HCT116 (cell line): ENCODE data around the gene IPO11. TPM values are rescaled to one million over a fixed set of nuclear protein-coding genes. Genes with fewer than 3 reads are reported as not detected.

ENCODE experiments used
- ATAC-seq: fragments of 200-7000 bp; cut with Tn5 transposase; 2 replicates; pipeline ENCODE4 v1.9.1; 2020; ENCODE audit warnings: mild to moderate bottlenecking, moderate library complexity
- BruUV-seq: library from RNA; stranded (reverse); fragments of 400-500 nt; replicated peaks from 2 replicates; lab custom pipeline; 2021; lab: Mats Ljungman, UMichigan
- CTCF ChIA-PET: fragments of 300-600 bp; sonication (Branson Sonifier 250); formaldehyde crosslinking; loops from one replicate; lab custom pipeline; 2021; ENCODE audit warnings: antibody characterized with exemption; lab: Charles Lee
- POLR2A ChIA-PET: fragments of 300-600, 350-600 bp; sonication (Branson Sonifier 250); formaldehyde crosslinking; loops from one replicate; lab custom pipeline; 2021; ENCODE audit warnings: antibody characterized with exemption; lab: Charles Lee
- RAD21 ChIA-PET, 2 experiments: fragments of 300-600 bp; sonication (Branson Sonifier 250); formaldehyde crosslinking; loops; one replicate each; lab custom pipeline; 2023; ENCODE audit warnings: low total read pairs in 2 of 2; ENCODE audit not compliant: uncharacterized antibody in 2 of 2, unreplicated experiment in 2 of 2, low non-redundant PET in 1 of 2; lab: Charles Lee
- DNase-seq: peaks from one replicate; pipeline ENCODE4 v3.0.0-alpha.2; 2010; ENCODE audit warnings: low read depth, low spot score
- H2AFZ ChIP-seq: fragments of 200-600 bp; shearing (Covaris generic), sonication (generic); 2 replicates; pipeline ENCODE4 v1.6.1; 2017; ENCODE audit warnings: low read depth, mixed run types, mixed read lengths, antibody characterized with exemption, low read length; ENCODE audit not compliant: poor library complexity, severe bottlenecking
- H3K27ac ChIP-seq: 2 replicates; pipeline ENCODE4 v1.5.1; 2012; ENCODE audit warnings: low read depth, low read length
- H3K27me3 ChIP-seq: fragments of 200-600 bp; sonication (generic); 2 replicates; pipeline ENCODE4 v1.6.1; 2016; ENCODE audit warnings: mixed run types, low read length, mixed read lengths; ENCODE audit not compliant: insufficient read depth
- H3K36me3 ChIP-seq, 2 experiments: fragments of 200-500 bp in 1 of 2; fragments of 200-600 bp in 1 of 2; sonication (Bioruptor generic) in 1 of 2; sonication (generic) in 1 of 2; 2 replicates each; pipeline versions ENCODE4 v1.5.1 to v1.6.1; 2014 to 2016; ENCODE audit warnings: low read length in 2 of 2, inconsistent platforms in 1 of 2, mixed read lengths in 1 of 2, mixed run types in 1 of 2; ENCODE audit not compliant: insufficient read depth in 2 of 2, control insufficient read depth in 1 of 2
- H3K4me1 ChIP-seq, 2 experiments: fragments of 200-600 bp in 1 of 2; sonication (generic) in 1 of 2; 2 replicates each; pipeline versions ENCODE4 v1.5.1 to v1.6.1; 2012 to 2017; ENCODE audit warnings: low read length in 2 of 2, inconsistent platforms in 1 of 2, mild to moderate bottlenecking in 1 of 2, mixed read lengths in 1 of 2, mixed run types in 1 of 2, moderate library complexity in 1 of 2; ENCODE audit not compliant: insufficient read depth in 2 of 2, control insufficient read depth in 1 of 2
- H3K4me2 ChIP-seq: fragments of 200-600 bp; sonication (generic); 2 replicates; pipeline ENCODE4 v1.6.1; 2017; ENCODE audit warnings: mixed run types, low read length, mixed read lengths
- H3K4me3 ChIP-seq, 2 experiments: fragments of 200-600 bp in 1 of 2; sonication (generic) in 1 of 2; replicated peaks in 1 of 2; 2 replicates each; pipeline ENCODE4 v1.5.1; 2011 to 2016; ENCODE audit warnings: low read length in 2 of 2, control low read depth in 1 of 2, low read depth in 1 of 2, mild to moderate bottlenecking in 1 of 2, mixed read lengths in 1 of 2, mixed run types in 1 of 2
- H3K79me2 ChIP-seq: fragments of 200-600 bp; sonication (generic); 2 replicates; pipeline ENCODE4 v1.6.1; 2017; ENCODE audit warnings: mild to moderate bottlenecking, mixed run types, low read length, moderate library complexity, mixed read lengths; ENCODE audit not compliant: insufficient read depth
- H3K9ac ChIP-seq: fragments of 200-600 bp; sonication (generic); 2 replicates; pipeline ENCODE4 v1.6.1; 2016; ENCODE audit warnings: low read length, mixed read lengths
- H3K9me2 ChIP-seq: fragments of 200-600 bp; sonication (generic), shearing (Covaris generic); 2 replicates; pipeline ENCODE4 v1.6.1; 2017; ENCODE audit warnings: mixed run types, mild to moderate bottlenecking, moderate library complexity; ENCODE audit not compliant: insufficient read depth
- H3K9me3 ChIP-seq, 2 experiments: fragments of 200-500 bp in 1 of 2; fragments of 200-600 bp in 1 of 2; sonication (Bioruptor generic) in 1 of 2; sonication (generic) in 1 of 2; 2 replicates each; pipeline ENCODE4 v1.6.1; 2014 to 2017; ENCODE audit warnings: low read length in 2 of 2, mixed read lengths in 2 of 2, inconsistent platforms in 1 of 2, low read depth in 1 of 2, mild to moderate bottlenecking in 1 of 2, mixed run types in 1 of 2, moderate library complexity in 1 of 2; ENCODE audit not compliant: control insufficient read depth in 1 of 2, insufficient read depth in 1 of 2
- H4K20me1 ChIP-seq: fragments of 200-600 bp; sonication (generic), shearing (Covaris generic); 2 replicates; pipeline ENCODE4 v1.6.1; 2017; ENCODE audit warnings: mixed run types, mild to moderate bottlenecking, moderate library complexity; ENCODE audit not compliant: insufficient read depth
- FOSL1 ChIP-seq: IDR thresholded peaks from 2 replicates; pipeline ENCODE4 v1.6.1; 2012; ENCODE audit warnings: low read depth
- POLR2A ChIP-seq: IDR thresholded peaks from 2 replicates; pipeline ENCODE4 v1.7.0; 2011; ENCODE audit warnings: borderline replicate concordance; ENCODE audit not compliant: insufficient read depth, insufficient read length; ENCODE audit errors: extremely low read depth
- SIN3A ChIP-seq: IDR thresholded peaks from 2 replicates; pipeline ENCODE4 v1.6.1; 2012; ENCODE audit warnings: low read depth
- SRF ChIP-seq: IDR thresholded peaks from 2 replicates; pipeline ENCODE4 v1.6.1; 2012; ENCODE audit warnings: low read depth
- ZFX ChIP-seq: fragments of 450-650 bp; IDR thresholded peaks from 2 replicates; pipeline ENCODE4 v1.6.1; 2017
- ZNF274 ChIP-seq: fragments of 200-500 bp; sonication (Bioruptor generic); IDR thresholded peaks from 2 replicates; pipeline ENCODE4 v1.6.1; 2014; ENCODE audit warnings: mild to moderate bottlenecking, low read depth, low read length, inconsistent platforms
- intact Hi-C: fragments of 100-400 bp; cut with micrococcal nuclease; formaldehyde crosslinking; loops from 2 replicates; pipeline ENCODE4 v1.10.0; 2022
- total RNA-seq: library from RNA; stranded (reverse); gene quantifications from one replicate; pipeline ENCODE4 v1.2.1, GENCODE V29; 2021; ENCODE audit not compliant: unreplicated experiment
- TF ChIP-seq, protein P1 (sequence below): IDR thresholded peaks from 2 replicates; pipeline ENCODE4 v1.6.1; 2012; ENCODE audit warnings: low read depth
- TF ChIP-seq, protein P2 (sequence below): IDR thresholded peaks from 2 replicates; pipeline ENCODE4 v1.6.1; 2012

IPO11 gene
- total RNA-seq, 1 experiment from 2014 or later: 55.1 TPM

DNA sequence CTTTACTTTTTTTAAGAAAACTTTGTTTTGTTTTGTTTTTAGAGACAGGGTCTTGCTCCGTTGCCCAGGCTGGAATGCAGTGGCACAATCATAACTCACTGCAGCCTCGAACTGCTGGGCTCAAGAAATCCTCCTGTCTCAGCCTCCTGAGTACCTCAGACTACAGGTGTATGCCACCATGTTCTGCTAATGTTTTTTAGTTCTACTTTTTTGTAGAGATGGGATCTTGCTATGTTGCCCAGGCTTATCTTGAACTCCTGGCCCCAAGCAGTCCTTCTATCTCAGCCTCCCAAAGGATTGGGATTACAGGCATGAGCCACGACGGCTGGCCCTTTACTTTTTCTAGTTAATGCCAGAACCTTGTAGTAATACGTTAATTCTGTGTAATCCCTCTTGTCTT lies 36.0 kb downstream of the IPO11 start:
- no peak for ATAC-seq
- CTCF ChIA-PET: interaction anchor here (0.8 kb wide), 1 partner anchor 12 kb away, joined by 3 read pairs; no protein-coding TSS in a partner anchor

More for the DNA sequence above, 36.0 kb downstream of the IPO11 start:
- Histone ChIP-seq H3K4me2 (no peak overlapping the region), H3K27ac (no peak overlapping the region), H4K20me1 (peaks cover 11% of the 10 kb centered on the region), H3K4me1 (no peaks in the 10 kb centered on the region), H3K79me2 (peaks cover 75% of the 10 kb centered on the region), H3K27me3 (no peaks in the 10 kb centered on the region), H2AFZ (no peak overlapping the region), H3K4me3 (no peak overlapping the region), H3K9ac (no peak overlapping the region), H3K9me2 (no peaks in the 10 kb centered on the region), H3K36me3 (peaks cover 3 to 4% of the 10 kb centered on the region in 2 experiments; a peak in 3 of 4 replicates), H3K9me3 (no peaks in the 10 kb centered on the region)
- intact Hi-C loops: no loop called here
- RAD21 ChIA-PET: no interaction called here
- BruUV-seq: no TSS peak
- TF ChIP-seq, protein P1, sequence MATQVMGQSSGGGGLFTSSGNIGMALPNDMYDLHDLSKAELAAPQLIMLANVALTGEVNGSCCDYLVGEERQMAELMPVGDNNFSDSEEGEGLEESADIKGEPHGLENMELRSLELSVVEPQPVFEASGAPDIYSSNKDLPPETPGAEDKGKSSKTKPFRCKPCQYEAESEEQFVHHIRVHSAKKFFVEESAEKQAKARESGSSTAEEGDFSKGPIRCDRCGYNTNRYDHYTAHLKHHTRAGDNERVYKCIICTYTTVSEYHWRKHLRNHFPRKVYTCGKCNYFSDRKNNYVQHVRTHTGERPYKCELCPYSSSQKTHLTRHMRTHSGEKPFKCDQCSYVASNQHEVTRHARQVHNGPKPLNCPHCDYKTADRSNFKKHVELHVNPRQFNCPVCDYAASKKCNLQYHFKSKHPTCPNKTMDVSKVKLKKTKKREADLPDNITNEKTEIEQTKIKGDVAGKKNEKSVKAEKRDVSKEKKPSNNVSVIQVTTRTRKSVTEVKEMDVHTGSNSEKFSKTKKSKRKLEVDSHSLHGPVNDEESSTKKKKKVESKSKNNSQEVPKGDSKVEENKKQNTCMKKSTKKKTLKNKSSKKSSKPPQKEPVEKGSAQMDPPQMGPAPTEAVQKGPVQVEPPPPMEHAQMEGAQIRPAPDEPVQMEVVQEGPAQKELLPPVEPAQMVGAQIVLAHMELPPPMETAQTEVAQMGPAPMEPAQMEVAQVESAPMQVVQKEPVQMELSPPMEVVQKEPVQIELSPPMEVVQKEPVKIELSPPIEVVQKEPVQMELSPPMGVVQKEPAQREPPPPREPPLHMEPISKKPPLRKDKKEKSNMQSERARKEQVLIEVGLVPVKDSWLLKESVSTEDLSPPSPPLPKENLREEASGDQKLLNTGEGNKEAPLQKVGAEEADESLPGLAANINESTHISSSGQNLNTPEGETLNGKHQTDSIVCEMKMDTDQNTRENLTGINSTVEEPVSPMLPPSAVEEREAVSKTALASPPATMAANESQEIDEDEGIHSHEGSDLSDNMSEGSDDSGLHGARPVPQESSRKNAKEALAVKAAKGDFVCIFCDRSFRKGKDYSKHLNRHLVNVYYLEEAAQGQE: no peak
- no peak for TF ChIP-seq ZFX
- TF ChIP-seq SIN3A: no peak
- TF ChIP-seq SRF: no peak
- TF ChIP-seq, protein P2, sequence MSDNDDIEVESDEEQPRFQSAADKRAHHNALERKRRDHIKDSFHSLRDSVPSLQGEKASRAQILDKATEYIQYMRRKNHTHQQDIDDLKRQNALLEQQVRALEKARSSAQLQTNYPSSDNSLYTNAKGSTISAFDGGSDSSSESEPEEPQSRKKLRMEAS: no peak
- no peak for TF ChIP-seq POLR2A
- TF ChIP-seq ZNF274: no peak
- no peak for TF ChIP-seq FOSL1
- POLR2A ChIA-PET: no interaction called here
- no peak for DNase-seq
